Measurements from ENCODE around the gene MYRIP.

DNA sequence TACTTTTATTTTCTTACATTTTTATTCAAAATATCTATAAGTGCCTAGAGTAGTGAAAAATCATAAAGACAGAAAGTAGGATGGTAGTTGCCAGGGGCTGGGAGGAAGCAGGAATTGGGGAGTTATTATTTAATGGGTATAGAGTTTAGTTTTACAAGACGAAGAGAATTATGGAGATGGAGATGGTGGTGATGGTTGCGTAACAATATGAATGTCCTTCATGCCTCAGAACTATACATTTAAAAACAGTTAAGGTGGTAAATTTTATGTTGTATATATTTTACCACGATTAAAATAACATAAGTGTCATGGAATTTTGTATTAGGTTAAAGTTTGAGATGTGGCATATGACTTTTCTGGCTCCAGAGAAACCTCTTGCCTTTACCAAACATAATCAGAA lies 171.4 kb downstream of the MYRIP start:
- TF ChIP-seq POLR2AphosphoS5 (IDR thresholded peaks at IDR 0.05; ENCODE audit: borderline replicate concordance, low read depth, low read length) = no peak
- TF ChIP-seq EZH2 (IDR thresholded peaks at IDR 0.05) = no peak
- TF ChIP-seq FOXP2 (optimal IDR thresholded peaks at IDR 0.05; ENCODE audit: control extremely low read depth, extremely low read length, insufficient read depth) = no peak
